ENCODE data around the gene ADARB1.

Gene ADARB1

DNA sequence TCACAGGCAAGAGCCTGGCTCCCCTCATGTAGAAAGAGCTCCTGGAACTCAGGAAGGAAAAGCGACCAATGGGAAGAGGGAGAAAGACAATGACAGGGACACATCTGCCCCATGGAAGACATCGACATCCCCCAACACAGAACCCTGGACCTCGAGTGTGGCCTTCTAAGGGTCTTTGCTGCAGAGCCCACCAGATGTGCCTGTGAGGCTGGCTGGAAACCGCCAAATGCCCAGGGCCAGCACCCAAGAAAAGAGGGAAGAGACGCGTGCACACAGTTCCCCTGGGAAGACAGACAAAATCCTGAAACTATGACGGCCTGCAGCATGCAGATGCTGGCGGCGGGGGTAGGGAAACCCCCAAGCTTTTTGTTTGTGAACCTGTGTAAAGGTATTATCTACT, 36.4 kb upstream of the ADARB1 start:
- no peak for DNase-seq (ENCODE audit: low read depth in 3 of 3)

DNA sequence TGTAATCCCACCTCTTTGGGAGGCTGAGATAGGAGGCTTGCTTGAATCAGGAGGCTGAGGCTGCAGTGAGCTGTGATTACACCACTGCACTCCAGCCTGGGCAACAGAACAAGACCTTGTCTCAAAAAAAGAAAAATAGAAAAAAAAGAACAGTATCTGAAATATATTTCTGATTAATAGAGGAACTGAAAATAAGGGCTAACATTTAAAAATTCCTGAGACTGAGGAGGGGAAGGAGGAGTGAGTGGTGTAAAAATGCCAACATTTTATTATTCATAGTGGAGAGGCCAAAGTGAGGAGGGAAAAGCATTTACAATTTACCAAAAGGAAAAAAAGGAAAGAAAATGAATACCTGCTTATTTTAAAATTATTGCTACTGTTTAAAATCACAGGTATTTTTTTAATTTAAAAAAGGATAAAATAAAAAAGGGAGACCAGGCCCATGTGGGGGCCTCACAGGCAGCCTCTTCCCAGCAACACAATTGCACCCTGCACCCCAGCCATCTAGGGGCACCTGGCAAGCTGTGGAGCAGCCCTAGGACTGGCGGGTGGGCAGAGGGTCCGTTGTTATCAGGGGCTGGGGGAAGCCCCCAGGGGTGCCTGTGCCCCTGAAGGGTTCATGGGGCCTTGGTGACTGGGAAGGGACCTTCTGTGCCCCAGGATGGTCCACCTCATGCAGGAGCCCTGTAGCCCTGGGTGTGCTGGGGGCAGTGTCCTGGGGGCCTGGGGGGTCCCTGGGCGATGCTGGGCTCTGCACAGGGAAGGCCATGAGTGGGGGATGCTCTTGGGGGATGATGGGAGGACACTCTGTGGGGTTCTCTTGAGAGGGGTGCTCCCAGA, 34.8 kb upstream of the ADARB1 start:
- DNase-seq (ENCODE audit: low read depth in 3 of 3) = no peak

DNA sequence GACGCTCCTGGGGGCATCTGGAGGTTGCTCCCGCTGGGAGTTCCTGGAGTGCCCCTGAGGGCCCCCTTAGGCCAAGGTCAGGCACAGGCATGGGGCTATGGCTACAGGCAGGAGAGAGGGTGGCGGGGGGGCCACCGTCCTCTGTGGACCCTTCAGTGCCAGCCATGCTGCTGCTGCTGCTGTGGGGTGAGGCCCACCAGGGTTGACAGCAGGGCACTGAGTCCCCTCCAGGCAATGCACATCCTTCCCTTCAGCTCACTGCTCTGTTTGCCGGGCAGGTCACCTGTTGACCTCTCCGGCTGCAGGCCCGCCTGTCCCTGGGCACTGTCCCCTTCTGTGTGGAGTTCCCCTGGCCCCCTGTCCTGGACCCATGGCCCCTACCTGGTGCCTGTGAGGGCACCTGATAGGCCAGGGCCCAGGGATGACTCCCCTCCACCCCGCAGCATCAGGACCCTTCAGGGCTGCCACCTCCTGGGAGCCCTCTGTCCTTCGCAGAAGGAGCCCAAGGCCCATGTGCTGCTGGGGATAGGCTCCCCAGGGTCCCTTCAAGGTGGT, 34.1 kb upstream of the ADARB1 start:
- DNase-seq (ENCODE audit: low read depth in 3 of 3) = no peak

DNA sequence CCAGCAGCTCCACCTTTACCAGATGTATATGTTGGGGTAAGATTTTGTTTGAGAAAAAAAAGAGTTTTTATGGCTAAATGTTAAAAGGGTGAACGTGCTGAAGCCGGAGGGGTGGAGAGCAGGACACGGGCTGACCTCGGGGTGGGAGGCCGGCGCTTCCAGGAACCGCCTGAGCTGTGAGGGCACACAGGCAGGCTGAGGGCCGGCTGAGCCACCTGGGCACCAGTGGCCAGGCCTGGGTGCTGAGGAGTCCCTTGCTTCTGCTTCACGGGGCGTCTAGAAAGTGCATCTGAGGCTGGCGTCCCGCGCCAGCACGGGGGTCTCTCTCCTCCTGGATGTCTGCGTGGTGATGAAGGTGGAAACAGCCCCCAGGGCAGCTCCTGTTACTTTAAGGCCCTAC, 33.6 kb upstream of the ADARB1 start:
- no peak for DNase-seq (ENCODE audit: low read depth in 3 of 3)

DNA sequence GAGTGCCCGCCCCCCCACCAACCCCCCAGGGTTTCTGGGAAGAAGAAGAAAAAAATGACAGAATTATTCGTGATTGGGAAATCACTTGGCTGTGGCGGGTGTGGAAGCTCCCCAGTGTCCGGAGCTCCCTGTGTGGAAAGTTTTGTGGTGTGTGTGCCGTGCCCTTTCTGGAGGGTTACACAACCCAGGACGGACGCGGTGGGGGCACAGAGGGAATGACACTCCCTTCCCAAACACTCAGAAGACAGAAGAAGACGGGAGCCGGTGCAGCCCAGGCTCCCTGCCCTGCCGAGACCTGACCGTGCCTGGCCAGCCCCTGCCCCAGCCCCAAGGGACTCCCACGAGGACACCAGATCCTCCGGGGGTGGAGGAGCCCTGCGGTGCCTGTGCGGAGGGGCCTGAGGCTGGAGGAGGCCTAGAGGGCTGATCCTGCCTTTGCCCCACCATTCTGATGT, 33.0 kb upstream of the ADARB1 start:
- DNase-seq (ENCODE audit: low read depth in 3 of 3) = no peak

DNA sequence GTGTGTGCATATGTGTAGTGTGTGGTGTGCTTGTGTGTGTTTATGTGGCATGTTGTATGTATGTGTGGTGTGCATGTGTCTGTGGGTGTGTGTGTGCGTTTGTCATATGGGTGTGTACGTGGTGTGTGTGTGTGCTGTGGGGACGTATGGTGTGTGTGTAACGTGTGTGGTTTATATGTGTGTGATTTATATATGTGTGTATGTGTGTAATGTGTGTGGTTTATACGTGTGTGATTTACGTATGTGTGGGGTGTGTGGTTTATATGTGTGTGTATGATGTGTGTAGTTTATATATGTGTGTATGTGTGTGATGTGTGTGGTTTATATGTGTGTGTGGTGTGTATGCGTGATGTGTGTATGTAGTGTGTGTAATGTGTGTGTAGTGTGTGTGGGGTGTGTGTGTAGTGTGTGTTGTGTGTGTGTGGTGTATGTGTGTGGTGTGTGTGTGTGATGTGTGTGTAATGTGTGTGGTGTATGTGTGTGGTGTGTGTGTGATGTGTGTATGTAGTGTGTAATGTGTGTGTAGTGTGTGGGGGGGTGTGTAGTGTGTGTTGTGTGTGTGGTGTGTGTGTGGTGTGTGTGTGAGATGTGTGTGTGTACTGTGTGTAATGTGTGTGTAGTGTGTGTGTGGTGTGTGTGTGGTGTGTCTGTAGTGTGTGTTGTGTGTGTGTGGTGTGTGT, 32.3 kb upstream of the ADARB1 start:
- DNase-seq (ENCODE audit: low read depth in 3 of 3) = no peak

DNA sequence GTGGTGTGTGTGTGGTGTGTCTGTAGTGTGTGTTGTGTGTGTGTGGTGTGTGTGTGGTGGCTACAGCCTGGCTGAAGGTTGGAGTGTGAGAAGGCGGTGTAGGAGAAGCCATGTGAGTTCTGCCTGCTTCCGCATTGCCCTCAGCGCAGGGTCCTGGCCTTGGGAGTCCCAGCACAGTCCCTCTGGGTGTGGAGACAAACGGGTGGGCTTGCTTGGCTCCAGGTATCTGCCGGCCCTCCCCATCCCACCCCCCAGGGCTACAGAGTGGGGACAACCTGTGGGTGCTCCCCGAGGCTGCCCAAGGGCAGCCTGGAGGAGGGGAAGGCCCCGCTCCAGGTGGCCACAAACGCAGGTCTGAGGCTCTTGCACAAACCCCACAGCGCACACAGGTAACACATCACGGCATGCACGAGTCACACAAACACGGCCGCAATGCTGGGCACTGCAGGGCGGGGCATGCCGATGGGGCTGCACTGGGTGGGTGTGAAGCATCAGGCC, 31.7 kb upstream of the ADARB1 start:
- DNase-seq (ENCODE audit: low read depth in 3 of 3) = no peak

DNA sequence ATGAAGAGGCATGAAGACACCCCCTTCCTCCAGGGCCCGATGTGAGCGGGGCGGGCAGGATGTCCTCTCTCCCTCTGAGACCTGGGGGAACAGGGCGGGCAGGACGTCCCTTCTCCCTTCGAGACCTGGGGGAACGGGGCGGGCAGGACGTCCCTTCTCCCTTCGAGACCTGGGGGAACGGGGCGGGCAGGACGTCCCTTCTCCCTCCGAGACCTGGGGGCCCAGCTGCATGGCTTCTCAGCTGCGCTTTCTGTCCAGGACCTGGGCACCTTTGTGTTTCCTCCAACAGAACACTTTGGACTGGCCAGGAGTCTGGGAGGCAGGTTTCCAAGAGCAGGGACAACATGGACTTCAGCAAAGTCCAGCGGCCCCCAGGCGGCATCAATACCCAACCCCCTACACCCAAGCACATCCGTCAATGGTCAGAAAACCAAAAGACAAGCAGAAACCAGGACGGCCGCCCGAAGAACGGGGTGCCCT, 30.8 kb upstream of the ADARB1 start:
- DNase-seq (ENCODE audit: low read depth in 3 of 3) = no peak

DNA sequence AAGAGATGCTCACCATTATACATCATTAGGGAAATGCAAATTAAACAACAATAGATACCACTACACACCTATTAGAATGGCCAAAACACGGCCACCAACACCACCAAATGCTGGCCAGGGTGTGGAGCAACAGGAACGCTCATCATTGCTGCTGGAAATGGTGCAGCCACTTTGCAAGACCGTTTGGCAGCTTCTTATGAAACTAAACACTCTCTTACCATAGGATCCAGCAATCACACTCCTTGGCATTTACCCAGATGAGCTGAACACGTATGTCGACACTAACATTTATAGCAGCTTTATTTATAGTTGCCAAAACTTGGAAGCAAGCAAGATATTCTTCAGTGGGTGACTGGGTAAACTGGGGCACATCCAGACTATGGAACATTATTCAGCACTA, 28.9 kb upstream of the ADARB1 start:
- no peak for DNase-seq (ENCODE audit: low read depth in 3 of 3)

DNA sequence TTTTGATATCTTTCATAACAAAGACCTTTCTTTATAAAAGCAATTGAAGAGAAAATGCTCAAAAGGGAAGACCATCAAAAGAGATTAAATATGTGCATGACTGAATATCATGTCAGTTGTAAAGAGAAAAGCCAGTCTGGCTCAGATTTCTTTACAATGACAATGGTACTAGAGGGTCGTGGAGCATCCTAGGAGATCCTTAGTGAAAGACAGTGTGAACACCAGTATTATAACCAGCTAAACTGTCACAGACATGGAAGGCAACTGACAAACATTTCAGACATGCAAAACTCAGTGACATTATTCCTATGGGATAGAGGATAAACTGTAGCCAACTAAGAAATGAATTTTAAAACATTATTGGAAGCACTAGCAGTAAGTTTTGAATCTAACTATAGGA, 27.1 kb upstream of the ADARB1 start:
- no peak for DNase-seq (ENCODE audit: low read depth in 3 of 3)

DNA sequence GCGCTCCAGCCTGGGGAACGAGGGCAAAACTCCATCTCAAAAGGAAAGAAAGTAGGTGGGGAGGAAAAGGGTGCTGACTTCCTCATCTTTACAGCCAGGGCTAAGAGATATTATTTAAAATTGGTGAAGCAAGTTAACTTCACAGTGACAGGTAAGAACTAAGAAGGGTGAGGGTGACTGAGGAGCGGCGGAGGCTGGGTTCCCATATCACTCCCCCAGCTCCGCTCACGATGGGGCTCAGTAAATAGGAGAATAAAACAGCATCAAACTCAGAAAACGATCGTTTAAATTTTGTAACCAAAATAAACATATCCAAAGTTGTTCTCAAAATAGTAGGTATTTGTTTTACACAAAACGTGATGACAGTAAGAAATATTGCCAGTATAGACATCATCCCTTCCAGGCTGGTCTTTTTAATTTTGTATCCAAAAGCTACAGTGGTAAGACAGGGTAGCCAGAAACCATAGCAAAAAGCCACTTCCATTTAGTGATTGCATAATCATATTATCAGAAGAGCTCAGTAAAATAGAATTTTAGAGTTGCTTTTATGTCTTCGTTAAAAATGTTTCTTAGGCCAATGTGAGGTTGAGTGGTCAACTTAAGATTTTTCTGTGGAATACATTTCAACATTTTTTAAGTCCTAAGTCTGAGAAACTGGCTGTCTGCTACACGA, 26.2 kb upstream of the ADARB1 start:
- no peak for DNase-seq (ENCODE audit: low read depth in 3 of 3)

DNA sequence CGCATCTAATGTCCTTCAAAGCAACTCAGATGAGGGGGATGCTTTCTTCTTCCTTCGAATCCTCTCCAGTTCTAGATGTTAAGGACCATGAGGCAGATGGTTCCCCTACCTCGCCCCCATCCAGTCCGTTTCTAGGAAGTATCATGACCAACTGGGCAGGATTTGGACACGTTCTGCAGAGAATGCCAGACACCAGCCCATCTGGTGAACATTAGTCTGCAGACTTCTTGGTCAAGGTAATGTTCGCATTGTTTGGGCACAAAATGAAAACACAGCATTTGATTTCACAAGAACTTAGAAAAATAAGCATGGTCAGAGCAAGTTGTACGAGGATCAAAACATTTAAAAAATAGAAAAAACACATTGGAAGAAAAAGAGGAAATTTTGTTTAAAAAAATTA, 25.4 kb upstream of the ADARB1 start:
- no peak for DNase-seq (ENCODE audit: low read depth in 3 of 3)

DNA sequence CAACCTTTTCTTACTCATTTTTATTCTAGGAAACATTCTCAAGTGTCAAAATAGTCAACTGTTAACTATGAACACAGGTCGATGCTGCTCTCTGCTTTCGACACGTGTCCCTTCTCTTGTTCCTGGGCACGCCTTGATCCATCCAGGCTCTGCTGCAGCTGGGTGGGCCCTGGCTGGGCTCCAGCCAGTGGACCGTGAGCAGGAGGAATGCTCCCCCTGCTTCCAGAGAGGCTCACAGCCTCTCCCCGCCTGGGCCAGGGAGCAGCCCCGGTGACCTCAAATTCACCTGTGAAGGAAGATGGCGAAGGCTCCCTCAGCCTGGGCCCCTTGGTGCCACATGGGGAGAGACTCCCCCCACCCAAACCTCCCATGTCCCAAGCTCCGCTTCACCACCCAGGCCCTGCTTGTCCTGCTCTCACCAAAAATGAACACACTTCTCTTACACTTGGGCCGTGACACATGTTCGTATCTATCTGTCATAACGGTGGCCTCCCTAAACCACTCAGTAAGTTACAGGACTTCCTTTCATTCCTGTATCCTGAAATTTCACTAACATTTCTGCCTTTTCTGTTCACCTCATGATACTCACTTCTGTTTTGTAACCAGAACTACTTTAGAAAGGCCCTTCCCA, 24.6 kb upstream of the ADARB1 start:
- DNase-seq (ENCODE audit: low read depth in 3 of 3) = no peak

DNA sequence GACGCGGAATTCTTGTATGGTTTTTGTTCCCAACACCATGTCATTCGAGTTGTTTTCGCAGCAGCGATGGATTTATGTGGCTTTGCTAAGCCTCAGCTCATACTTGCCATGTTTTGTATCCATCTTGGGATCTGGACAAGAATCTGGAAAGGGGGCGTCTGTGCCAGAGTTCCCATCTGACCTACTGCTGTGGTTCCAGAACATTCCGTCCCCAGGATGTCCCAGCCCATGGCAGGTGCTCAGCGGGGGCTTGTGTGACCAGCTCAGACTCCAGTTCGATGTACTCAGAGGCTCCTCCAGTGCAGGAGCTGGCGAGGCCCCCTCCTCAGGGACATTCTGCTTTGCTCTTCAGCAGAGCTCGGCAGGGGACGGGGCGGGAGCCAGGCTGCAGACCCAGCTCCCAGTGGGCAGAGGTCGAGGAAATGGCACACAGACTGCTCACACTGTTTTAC, 24.0 kb upstream of the ADARB1 start:
- DNase-seq (ENCODE audit: low read depth in 3 of 3) = no peak

DNA sequence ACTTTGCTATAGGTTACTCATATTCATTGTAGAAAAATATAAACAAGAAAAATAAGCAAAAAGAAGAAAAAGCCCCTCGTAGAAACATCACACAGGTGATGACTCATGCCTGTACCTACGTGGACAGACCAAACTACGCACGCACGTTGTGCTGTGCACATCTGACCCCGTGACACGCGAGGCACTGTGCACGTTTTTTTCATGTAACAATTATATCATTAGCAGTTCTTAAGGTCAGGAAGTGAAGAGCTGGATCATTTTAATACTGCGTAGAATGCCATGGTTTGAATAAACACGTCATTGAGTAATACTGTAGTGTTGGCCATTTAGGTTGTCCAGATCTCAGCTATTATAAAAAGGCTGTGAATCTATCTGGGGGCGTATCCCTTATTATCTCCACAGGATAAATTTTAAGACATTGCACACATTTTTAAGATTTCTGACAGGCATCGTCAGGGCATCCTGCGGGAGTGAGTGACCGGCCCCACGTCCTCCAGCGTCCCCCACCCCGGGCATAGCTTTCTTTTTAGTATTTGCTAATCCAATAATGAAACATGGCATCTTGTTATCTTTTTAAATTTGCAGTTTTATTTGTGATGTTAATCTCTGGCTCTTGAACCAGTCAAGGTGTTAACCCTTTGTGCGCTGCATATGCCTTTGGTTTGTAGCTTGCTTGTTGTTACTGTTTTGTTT, 23.4 kb upstream of the ADARB1 start:
- DNase-seq (ENCODE audit: low read depth in 3 of 3) = no peak

DNA sequence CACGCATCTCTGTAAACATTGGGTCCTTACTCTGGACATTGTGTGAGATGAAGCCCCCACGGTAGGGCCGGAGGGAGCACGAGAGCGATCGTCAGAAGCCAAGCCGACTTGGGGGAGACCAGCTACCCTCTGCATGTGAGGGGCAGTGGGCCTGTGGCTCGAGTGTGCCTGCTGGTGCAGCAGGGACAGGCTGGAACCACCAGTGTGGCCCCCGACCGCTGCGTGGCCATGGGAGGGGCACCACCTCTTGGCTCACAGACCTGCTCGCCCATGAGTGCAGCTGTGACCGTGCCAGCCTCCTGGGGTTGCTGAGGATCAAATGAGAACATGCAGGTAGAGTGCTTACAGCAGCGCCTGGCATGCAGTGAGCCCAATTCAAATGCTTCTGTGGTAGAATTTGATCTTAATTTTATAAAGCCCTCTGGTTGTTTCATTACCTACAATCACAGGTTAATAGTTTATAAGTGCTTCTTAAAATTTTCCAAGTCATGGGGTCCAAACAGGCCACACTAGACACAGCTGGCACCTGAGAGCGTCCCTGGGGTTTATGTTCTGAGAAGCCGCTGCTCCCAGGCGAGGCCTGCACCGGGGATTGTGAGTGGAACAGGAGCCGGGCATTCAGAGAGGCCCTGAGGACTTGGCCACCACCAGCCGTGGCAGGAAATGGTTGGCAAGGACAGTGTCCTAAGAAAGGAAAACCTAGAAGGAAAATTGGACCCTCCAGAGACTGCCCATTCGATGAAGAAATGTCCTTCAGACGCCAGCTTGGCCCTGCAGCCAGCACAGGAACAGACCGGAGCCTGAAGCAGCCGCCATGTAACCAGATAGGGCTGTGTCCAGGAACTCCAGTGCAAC, 22.6 kb upstream of the ADARB1 start:
- DNase-seq (ENCODE audit: low read depth in 3 of 3) = no peak

DNA sequence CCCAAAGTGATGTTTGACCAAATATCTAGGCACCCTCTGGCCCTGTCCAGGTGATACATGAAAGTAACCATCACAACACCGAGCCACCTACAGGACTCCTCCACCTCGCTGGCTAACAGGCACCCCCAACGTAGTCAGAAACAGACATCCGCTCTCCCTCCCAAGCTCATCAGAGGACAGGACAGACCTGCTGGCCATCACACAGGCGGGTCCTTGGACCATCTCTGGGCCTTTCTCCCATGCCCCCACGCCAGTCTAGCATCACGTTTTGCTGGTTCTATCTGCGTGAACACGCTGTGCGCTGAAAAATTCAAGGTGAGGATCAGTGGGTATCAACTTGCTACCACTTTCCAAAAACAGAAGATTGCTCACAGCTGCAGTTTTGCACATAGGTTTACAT, 21.4 kb upstream of the ADARB1 start:
- DNase-seq (ENCODE audit: low read depth in 3 of 3) = no peak

DNA sequence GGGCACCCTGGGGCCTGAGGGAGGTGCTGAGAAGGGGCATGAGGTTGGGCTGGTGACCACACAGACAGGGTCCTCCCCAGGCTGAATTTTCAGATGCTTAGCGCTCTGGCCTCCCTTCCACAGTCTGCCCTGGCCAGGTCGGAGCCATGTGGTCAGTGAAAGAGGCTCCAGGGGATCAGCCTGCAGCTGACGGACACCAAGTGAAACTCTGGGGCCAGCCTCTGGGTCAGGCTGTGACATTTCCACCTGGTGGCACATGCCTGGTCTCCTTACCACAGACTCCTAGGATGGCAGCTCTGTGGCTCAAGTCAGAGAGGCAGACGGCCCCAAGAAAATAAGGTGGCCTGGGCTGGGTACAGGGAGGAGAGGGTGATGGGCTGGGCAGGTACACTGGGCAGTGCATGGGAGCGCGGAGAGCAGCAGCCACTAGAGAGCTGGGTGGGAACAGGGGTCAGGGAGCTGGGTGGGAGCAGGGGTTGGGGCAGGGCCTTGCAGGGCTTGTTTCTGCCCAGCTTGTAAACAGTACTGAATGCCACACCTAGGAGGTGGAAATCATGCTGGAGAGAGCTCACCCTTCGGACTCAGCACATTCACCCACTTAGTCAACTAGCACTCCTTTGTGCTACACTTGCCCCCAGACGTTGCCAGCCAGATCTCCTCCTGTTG, 20.7 kb upstream of the ADARB1 start:
- no peak for DNase-seq (ENCODE audit: low read depth in 3 of 3)

DNA sequence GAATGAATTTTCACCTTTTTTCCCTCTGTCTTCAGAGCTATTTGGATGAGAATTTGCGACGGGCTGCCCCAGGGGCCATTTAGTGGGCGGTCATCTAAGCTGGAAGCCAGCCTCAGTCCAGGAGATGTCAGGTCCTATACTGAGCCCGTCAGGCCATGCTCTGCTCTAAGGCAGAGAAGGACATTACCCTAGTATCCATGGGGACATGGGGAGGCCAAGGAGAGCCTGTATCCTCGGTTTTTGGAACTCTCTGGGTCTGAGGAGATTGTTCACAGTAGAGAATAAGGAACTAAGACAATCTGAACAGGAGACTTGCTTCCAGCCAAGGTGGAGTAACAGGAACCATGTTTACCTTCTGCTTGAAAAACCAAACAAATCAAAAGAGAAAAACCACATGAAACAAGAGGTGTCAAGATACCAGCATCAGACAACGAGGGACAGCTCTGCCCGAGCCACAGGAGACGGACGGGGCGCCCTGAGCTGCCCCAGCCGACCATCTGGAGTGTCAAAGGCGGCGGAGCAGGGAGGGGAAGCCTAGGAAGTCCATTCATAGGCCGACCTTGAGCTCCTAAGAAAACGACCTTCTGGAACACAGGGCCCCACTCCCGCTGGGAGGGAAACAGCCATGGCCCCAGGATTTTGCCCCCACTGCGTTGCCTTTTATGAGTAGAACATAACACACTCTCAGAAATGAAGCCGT, 20.0 kb upstream of the ADARB1 start:
- DNase-seq (ENCODE audit: low read depth in 3 of 3) = no peak

All from stimulated activated CD4-positive, alpha-beta T cell treated with anti-CD3 and anti-CD28 coated beads, TNF-alpha, amount 100 ng/mL, for 24 hours (primary cell).